22Rv1 (cell line): ENCODE data around the gene GABRB1.

Source experiments
- CTCF ChIP-seq: fragments of 450-650 bp; IDR thresholded peaks from 2 replicates; pipeline ENCODE4 v1.5.1; 2017; ENCODE audit warnings: mild to moderate bottlenecking
- ZFX ChIP-seq: fragments of 450-650 bp; IDR thresholded peaks from 2 replicates; pipeline ENCODE4 v1.6.1; 2017; ENCODE audit warnings: antibody characterized with exemption, borderline replicate concordance

GRCh38 chr4:47218631-47219030 is 187.3 kb downstream of the GABRB1 start:
- TF ChIP-seq CTCF (no peak), ZFX (no peak)
